ENCODE results near the gene DCN. TPM values are rescaled to one million over a fixed set of nuclear protein-coding genes. Genes with fewer than 3 reads are reported as not detected.

The DCN gene
- total RNA-seq, 4 donors from 2014 or later: 50.1 to 1,296 (median 333) TPM

DNA sequence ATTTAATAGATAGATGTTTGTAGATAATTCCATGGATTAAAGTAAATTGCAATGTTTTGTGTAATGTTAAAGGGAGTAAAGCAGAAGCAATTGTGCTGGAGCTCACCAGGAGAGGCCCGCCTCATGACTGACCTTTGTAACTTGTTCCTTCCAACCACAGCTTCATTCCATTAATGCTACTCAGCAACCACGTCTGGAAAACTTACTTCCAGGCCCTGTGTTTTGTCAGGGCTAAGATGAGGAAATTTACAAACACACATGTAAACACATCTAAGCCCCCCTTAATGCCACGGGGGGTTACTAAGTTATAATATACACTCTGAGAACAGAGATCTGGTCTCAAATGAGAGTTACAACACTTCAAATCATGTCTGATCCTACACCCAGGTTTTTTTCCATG, 83.7 kb downstream of the DCN start:
- no peak for DNase-seq
- TF ChIP-seq POLR2A (IDR thresholded peaks at IDR 0.05) (no peak), CTCF (IDR thresholded peaks at IDR 0.05) (no peak)
- H3K4me3 ChIP-seq: no peak overlapping the region
- H3K4me1 ChIP-seq: no peaks in the 10 kb centered on the region
- no peaks in the 10 kb centered on the region for H3K36me3 ChIP-seq
- peak overlapping the region in 2 of 4 donors; percentile 1 to 57 for H3K27ac ChIP-seq
- H3K27me3 ChIP-seq: no peaks in the 10 kb centered on the region
- no peaks in the 10 kb centered on the region for H3K9me3 ChIP-seq
- WGBS, 2 donors: 24 to 43% methylated on average over 3 of the region's 3 CpGs
- intact Hi-C loops (cut with DNase I): no loop called here

GRCh38 chr12:91098461-91098860, 84.2 kb downstream of the DCN start:
- H3K27me3 ChIP-seq: no peaks in the 10 kb centered on the region
- H3K4me3 ChIP-seq: no peak overlapping the region
- intact Hi-C loops (cut with DNase I): no loop called here
- H3K9me3 ChIP-seq: no peaks in the 10 kb centered on the region
- H3K27ac ChIP-seq: peak overlapping the region in 1 of 4 donors; percentile 3
- H3K4me1 ChIP-seq: no peaks in the 10 kb centered on the region
- TF ChIP-seq CTCF (IDR thresholded peaks at IDR 0.05): no peak
- no peak for TF ChIP-seq POLR2A (IDR thresholded peaks at IDR 0.05)
- no peaks in the 10 kb centered on the region for H3K36me3 ChIP-seq
- no peak for DNase-seq

DNA sequence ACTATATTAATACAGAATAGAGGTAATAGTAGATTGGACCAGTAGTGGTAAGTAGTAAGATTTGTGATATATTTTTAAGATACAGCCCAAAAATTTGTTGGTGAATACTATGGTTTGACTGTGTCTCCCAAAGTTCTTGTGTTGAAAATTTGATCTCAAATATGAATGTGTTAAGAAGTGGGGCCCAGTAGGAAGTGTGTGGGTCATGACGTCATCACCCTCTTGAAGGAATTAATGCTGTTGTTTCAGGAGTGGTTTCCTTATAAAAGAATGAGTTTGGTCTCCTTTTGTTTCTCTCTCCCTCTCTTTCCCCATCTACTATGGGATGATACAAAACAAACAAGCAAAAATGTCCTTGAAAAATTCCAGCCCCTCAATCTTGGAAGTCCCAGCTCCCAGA, 87.7 kb downstream of the DCN start:
- WGBS, 2 donors: 89 to 94% methylated on average over 1 of the region's 1 CpG
- intact Hi-C loops (cut with DNase I): no loop called here

DNA sequence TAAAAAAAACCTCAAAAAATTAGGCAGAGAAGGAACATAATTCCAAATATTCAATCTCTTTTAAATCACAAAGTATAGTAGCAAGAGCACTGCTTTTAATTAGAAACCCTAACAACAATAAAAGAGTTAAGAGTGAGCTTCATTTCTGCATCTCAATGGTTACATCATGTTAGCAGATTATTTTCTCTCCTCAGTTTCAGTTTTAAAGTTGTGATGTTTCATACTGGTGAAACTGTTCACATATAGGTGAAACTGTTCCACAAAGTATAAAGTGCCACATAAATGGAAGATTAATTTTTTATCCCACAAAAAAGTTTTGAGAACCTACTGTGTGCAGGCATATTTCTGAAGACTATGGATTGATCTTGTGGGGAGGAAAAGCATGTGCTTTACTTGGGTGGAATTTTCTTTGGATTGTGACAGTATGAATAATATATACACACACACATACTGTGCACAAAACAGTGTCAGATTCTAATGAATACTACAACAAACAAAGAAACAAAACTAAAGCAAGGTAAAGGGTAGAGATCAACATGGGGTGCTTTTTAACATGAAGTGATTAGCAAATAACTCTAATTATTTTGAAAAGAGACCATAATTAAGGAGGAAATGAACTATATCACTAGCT, 88.5 kb downstream of the DCN start:
- intact Hi-C loops (cut with DNase I): no loop called here
- TF ChIP-seq CTCF (IDR thresholded peaks at IDR 0.05) (no peak), POLR2A (IDR thresholded peaks at IDR 0.05) (no peak)
- H3K4me3 ChIP-seq: no peak overlapping the region
- H3K27me3 ChIP-seq: no peaks in the 10 kb centered on the region
- H3K36me3 ChIP-seq: no peaks in the 10 kb centered on the region
- H3K27ac ChIP-seq: no peak overlapping the region
- H3K9me3 ChIP-seq: peaks cover 0 to 10% (median 0%) of the 10 kb centered on the region in 3 donors
- no peaks in the 10 kb centered on the region for H3K4me1 ChIP-seq
- DNase-seq: no peak

More for the DNA sequence above, 87.7 kb downstream of the DCN start:
- no peak for TF ChIP-seq CTCF (IDR thresholded peaks at IDR 0.05)
- Histone ChIP-seq H3K4me1 (no peaks in the 10 kb centered on the region), H3K9me3 (peaks cover 0 to 9% (median 0%) of the 10 kb centered on the region in 3 donors), H3K4me3 (no peak overlapping the region), H3K27me3 (no peaks in the 10 kb centered on the region), H3K27ac (no peak overlapping the region), H3K36me3 (no peaks in the 10 kb centered on the region)
- no peak for DNase-seq

- H3K9me3 ChIP-seq: peaks cover 0 to 10% (median 0%) of the 10 kb centered on the region in 3 donors
- intact Hi-C loops (cut with DNase I): no loop called here
- TF ChIP-seq CTCF (IDR thresholded peaks at IDR 0.05) (no peak), POLR2A (IDR thresholded peaks at IDR 0.05) (no peak)
- no peaks in the 10 kb centered on the region for H3K36me3 ChIP-seq
- no peaks in the 10 kb centered on the region for H3K4me1 ChIP-seq
- 82 to 86% methylated on average over 4 of the region's 4 CpGs for WGBS, 2 donors
- no peak overlapping the region for H3K27ac ChIP-seq
- DNase-seq: no peak
- H3K4me3 ChIP-seq: no peak overlapping the region
- no peaks in the 10 kb centered on the region for H3K27me3 ChIP-seq
These were observed 89.3 kb downstream of the DCN start for GRCh38 chr12:91093341-91093740.
